IMR-90 (cell line): ENCODE results near the gene TASP1.

Experiments used
- POLR2A ChIP-seq: IDR thresholded peaks from 2 replicates; pipeline ENCODE4 v1.6.1; 2012; ENCODE audit warnings: mild to moderate bottlenecking, low read depth, low read length
- RAD21 ChIP-seq: IDR thresholded peaks from 2 replicates; pipeline ENCODE4 v1.6.1; 2012; ENCODE audit warnings: low read length, improper control_type of control experiment
- TF ChIP-seq, protein P1 (sequence below): conservative IDR thresholded peaks from 2 replicates; pipeline ENCODE4 v1.5.1; 2012; ENCODE audit warnings: mild to moderate bottlenecking, low read depth, low read length, improper control_type of control experiment

- TF ChIP-seq, protein P1, sequence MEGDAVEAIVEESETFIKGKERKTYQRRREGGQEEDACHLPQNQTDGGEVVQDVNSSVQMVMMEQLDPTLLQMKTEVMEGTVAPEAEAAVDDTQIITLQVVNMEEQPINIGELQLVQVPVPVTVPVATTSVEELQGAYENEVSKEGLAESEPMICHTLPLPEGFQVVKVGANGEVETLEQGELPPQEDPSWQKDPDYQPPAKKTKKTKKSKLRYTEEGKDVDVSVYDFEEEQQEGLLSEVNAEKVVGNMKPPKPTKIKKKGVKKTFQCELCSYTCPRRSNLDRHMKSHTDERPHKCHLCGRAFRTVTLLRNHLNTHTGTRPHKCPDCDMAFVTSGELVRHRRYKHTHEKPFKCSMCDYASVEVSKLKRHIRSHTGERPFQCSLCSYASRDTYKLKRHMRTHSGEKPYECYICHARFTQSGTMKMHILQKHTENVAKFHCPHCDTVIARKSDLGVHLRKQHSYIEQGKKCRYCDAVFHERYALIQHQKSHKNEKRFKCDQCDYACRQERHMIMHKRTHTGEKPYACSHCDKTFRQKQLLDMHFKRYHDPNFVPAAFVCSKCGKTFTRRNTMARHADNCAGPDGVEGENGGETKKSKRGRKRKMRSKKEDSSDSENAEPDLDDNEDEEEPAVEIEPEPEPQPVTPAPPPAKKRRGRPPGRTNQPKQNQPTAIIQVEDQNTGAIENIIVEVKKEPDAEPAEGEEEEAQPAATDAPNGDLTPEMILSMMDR, result no peak
- TF ChIP-seq RAD21 (no peak), POLR2A (no peak)
These were observed 289.5 kb downstream of the TASP1 start for GRCh38 chr20:13349235-13349604.
